Measurements from ENCODE around the gene MTMR3.

DNA sequence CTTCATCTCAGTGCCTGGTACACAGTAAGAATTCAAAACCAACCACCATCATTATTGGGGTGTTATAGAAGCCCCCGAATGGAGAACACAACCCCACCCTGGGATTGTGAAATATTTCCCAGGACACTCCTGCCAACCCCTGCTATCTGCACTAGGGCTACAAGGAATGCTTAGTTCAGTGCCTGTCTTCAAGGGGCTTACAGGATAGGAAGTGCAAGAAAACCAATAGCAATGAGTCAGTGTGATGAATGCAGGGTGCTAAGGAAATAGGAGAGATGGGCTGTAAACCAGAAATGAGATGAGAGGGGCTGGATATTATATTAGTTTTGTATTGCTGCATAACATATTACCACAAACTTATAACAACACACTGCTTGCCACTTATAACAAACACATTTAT is 43.9 kb upstream of the MTMR3 start:
- TF ChIP-seq, protein P1, sequence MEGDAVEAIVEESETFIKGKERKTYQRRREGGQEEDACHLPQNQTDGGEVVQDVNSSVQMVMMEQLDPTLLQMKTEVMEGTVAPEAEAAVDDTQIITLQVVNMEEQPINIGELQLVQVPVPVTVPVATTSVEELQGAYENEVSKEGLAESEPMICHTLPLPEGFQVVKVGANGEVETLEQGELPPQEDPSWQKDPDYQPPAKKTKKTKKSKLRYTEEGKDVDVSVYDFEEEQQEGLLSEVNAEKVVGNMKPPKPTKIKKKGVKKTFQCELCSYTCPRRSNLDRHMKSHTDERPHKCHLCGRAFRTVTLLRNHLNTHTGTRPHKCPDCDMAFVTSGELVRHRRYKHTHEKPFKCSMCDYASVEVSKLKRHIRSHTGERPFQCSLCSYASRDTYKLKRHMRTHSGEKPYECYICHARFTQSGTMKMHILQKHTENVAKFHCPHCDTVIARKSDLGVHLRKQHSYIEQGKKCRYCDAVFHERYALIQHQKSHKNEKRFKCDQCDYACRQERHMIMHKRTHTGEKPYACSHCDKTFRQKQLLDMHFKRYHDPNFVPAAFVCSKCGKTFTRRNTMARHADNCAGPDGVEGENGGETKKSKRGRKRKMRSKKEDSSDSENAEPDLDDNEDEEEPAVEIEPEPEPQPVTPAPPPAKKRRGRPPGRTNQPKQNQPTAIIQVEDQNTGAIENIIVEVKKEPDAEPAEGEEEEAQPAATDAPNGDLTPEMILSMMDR (IDR thresholded peaks at IDR 0.05; ENCODE audit: low read depth, low read length, missing input control): no peak
- TF ChIP-seq RXRA (IDR thresholded peaks at IDR 0.05): no peak
- TF ChIP-seq, protein P2, sequence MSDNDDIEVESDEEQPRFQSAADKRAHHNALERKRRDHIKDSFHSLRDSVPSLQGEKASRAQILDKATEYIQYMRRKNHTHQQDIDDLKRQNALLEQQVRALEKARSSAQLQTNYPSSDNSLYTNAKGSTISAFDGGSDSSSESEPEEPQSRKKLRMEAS (IDR thresholded peaks at IDR 0.05): no peak
- TF ChIP-seq YY1 (IDR thresholded peaks at IDR 0.05): no peak
- TF ChIP-seq, protein P3, sequence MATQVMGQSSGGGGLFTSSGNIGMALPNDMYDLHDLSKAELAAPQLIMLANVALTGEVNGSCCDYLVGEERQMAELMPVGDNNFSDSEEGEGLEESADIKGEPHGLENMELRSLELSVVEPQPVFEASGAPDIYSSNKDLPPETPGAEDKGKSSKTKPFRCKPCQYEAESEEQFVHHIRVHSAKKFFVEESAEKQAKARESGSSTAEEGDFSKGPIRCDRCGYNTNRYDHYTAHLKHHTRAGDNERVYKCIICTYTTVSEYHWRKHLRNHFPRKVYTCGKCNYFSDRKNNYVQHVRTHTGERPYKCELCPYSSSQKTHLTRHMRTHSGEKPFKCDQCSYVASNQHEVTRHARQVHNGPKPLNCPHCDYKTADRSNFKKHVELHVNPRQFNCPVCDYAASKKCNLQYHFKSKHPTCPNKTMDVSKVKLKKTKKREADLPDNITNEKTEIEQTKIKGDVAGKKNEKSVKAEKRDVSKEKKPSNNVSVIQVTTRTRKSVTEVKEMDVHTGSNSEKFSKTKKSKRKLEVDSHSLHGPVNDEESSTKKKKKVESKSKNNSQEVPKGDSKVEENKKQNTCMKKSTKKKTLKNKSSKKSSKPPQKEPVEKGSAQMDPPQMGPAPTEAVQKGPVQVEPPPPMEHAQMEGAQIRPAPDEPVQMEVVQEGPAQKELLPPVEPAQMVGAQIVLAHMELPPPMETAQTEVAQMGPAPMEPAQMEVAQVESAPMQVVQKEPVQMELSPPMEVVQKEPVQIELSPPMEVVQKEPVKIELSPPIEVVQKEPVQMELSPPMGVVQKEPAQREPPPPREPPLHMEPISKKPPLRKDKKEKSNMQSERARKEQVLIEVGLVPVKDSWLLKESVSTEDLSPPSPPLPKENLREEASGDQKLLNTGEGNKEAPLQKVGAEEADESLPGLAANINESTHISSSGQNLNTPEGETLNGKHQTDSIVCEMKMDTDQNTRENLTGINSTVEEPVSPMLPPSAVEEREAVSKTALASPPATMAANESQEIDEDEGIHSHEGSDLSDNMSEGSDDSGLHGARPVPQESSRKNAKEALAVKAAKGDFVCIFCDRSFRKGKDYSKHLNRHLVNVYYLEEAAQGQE (IDR thresholded peaks at IDR 0.05): no peak
- TF ChIP-seq JUND (IDR thresholded peaks at IDR 0.05): no peak
- TF ChIP-seq RAD21 (IDR thresholded peaks at IDR 0.05): no peak
- TF ChIP-seq GABPA (IDR thresholded peaks at IDR 0.05 in 1 of 2, conservative IDR thresholded peaks at IDR 0.05 in 1 of 2): no peak
- TF ChIP-seq SP1 (IDR thresholded peaks at IDR 0.05): no peak
- TF ChIP-seq, protein P4, sequence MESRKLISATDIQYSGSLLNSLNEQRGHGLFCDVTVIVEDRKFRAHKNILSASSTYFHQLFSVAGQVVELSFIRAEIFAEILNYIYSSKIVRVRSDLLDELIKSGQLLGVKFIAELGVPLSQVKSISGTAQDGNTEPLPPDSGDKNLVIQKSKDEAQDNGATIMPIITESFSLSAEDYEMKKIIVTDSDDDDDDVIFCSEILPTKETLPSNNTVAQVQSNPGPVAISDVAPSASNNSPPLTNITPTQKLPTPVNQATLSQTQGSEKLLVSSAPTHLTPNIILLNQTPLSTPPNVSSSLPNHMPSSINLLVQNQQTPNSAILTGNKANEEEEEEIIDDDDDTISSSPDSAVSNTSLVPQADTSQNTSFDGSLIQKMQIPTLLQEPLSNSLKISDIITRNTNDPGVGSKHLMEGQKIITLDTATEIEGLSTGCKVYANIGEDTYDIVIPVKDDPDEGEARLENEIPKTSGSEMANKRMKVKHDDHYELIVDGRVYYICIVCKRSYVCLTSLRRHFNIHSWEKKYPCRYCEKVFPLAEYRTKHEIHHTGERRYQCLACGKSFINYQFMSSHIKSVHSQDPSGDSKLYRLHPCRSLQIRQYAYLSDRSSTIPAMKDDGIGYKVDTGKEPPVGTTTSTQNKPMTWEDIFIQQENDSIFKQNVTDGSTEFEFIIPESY (IDR thresholded peaks at IDR 0.05): no peak
